ENCODE measurements around the gene ABCF3.

DNA sequence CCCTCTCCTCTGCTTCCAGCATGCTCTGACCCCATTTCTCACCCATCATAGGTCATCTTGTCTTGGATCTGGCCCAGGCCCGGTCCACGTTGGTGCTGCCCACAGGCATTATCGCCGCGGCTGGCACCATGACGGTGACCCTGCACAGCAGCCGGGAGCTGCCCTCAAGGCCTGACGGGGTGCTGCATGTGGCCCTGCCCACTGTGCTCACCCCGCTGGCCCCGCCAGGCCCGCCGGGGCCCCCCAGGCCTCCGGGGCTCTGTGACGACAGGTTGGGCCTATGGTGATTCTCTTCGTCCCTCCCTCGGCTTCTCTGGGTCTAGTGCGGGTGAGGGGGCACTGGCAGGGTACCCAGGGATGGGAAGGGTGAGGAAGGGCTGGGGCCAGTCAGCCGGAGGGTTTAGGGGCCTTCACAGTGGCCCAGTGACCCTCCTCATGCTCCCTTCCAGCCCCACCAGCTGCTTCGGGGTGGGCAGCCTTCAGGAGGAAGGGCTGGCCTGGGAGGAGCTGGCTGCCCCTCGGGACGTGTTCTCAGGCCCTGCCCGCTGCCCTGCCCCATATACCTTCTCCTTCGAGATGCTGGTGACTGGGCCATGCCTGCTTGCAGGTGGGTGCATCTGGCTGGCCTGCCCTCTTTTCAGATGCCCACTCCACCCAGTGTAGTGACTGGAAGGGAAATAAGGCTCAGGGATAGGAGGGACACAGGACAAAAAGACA lies 47.3 kb downstream of the ABCF3 start:
- TF ChIP-seq POLR2A (IDR thresholded peaks at IDR 0.05) (no peak), CTCF (IDR thresholded peaks at IDR 0.05) (no peak)
